ENCODE data around the gene IMPA2.
"Not testable (repeated sequence)": the region's sequence is repeated elsewhere in the genome, so short reads cannot be mapped to it uniquely, and the experiment has no call there.

The IMPA2 gene

DNA sequence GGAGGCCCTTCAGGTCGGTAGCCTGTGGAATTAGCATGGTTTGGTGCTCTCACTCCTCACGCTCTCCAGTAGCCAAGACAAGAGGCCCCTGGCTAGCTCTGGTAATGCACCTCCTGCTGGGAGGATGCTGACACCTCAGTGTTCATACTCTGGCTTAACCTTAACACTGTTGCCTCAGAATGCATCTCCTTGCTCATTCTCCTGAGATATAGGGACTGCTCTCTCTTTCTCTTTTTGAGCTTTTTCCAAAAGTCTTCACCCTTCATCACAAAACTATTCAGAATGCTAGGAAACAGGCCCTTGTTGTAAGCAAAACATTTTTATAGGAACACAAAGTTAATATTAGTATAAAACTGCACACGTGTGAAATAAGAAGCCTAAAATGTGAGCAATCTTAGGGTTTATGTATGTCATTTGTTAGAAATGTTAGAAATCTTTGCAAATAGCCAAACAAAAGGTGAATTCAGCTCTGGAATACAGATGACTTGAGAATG lies 17.3 kb upstream of the IMPA2 start:
- Histone ChIP-seq H2AFZ (ENCODE audit: low read depth, low read length) (no peak overlapping the region), H3K9ac (ENCODE audit: low read length) (no peak overlapping the region), H3K4me1 (ENCODE audit: low read length) (no peaks in the 10 kb centered on the region), H3K9me3 (ENCODE audit: insufficient read depth, low read length) (no peaks in the 10 kb centered on the region), H3K27me3 (ENCODE audit: low read depth, low read length) (no peaks in the 10 kb centered on the region), H3K4me3 (ENCODE audit: low read length) (no peak overlapping the region), H3K27ac (ENCODE audit: low read length) (no peak overlapping the region), H4K20me1 (ENCODE audit: insufficient read depth, low read length) (no peaks in the 10 kb centered on the region), H3K4me2 (ENCODE audit: low read length) (no peak overlapping the region), H3K36me3 (replicated peaks; ENCODE audit: low read depth, low read length) (no peaks in the 10 kb centered on the region), H3K79me2 (ENCODE audit: low read length) (no peaks in the 10 kb centered on the region)
- TF ChIP-seq CTCF (IDR thresholded peaks at IDR 0.05; ENCODE audit: low read depth, low read length) (no peak), EZH2phosphoT487 (IDR thresholded peaks at IDR 0.05; ENCODE audit: low read depth) (no peak)

DNA sequence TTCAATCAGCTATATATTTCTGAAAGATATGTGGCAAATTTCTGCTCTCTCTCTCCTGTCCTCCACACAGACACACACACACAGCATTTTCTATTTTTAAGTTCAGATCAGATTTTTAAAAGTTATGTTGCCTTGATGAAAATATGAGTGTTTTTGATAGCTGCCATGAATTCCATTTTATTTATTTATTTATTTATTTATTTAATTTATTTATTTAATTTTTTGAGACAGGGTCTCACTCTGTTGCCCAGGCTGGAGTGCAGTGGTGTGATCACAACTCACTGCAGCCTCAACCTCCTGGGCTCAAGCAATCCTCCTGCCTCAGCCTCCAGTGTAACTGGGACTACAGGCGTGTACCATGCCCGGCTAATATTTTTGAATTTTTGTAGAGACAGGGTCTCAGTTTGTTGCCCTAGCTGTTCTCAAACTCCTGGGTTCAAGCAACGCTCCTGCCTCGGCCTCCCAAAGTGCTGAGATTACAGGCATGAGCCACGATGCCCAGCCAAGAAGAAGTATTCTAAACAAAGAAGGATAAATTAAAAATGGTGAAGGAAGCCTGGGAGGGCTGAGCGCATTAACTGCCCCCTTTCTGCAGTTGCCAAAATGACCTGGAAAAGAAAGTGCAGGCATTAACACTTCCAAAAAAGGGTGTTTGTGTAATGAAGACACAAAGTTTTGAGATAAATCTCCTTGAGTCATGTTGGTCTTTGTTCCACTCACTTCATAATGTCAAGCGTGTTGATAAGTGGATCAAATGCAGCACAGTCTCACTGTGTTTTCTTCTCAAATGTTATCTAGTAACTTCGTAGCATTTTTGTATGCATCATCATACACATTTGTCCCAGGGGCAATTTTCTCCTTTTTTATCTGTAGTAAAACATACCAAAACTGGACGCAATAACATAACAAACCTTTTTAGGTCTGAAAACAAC lies 11.1 kb upstream of the IMPA2 start:
- Histone ChIP-seq H3K27ac (ENCODE audit: low read length) (no peak overlapping the region), H3K4me2 (ENCODE audit: low read length) (no peak overlapping the region)
- no peak for TF ChIP-seq CTCF (IDR thresholded peaks at IDR 0.05; ENCODE audit: low read depth, low read length)
- no peak for TF ChIP-seq EZH2phosphoT487 (IDR thresholded peaks at IDR 0.05; ENCODE audit: low read depth)

DNA sequence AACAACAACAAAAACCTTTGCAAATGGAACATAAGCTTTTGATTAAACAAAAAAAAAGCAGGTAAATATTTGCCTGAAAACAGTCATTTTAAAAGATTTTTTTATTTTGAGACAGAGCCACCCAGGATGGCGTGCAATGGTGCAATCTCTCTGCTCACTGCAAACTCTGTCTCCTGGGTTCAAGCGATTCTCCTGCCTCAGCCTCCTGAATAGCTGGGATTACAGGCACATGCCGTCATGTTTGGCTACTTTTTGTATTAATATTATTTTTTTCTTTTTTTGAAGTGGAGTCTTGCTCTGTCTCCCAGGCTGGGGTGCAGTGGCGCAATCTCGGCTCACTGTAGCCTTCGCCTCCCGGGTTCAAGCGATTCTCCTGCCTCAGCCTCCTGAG lies 10.5 kb upstream of the IMPA2 start:
- H3K9ac ChIP-seq (ENCODE audit: low read length); H3K27ac ChIP-seq (ENCODE audit: low read length); H4K20me1 ChIP-seq (ENCODE audit: insufficient read depth, low read length); H3K27me3 ChIP-seq (ENCODE audit: low read depth, low read length); H3K36me3 ChIP-seq (replicated peaks; ENCODE audit: low read depth, low read length); H3K4me2 ChIP-seq (ENCODE audit: low read length); H3K4me3 ChIP-seq (ENCODE audit: low read length); H3K4me1 ChIP-seq (ENCODE audit: low read length); H2AFZ ChIP-seq (ENCODE audit: low read depth, low read length); H3K79me2 ChIP-seq (ENCODE audit: low read length); H3K9me3 ChIP-seq (ENCODE audit: insufficient read depth, low read length): not testable (repeated sequence)

More for the DNA sequence above, 11.1 kb upstream of the IMPA2 start:
- no peaks in the 10 kb centered on the region for H3K36me3 ChIP-seq (replicated peaks; ENCODE audit: low read depth, low read length)
- no peaks in the 10 kb centered on the region for H3K4me1 ChIP-seq (ENCODE audit: low read length)
- H4K20me1 ChIP-seq (ENCODE audit: insufficient read depth, low read length) = no peaks in the 10 kb centered on the region
- no peak overlapping the region for H3K4me3 ChIP-seq (ENCODE audit: low read length)
- H3K79me2 ChIP-seq (ENCODE audit: low read length) = no peaks in the 10 kb centered on the region
- no peaks in the 10 kb centered on the region for H3K27me3 ChIP-seq (ENCODE audit: low read depth, low read length)
- H3K9me3 ChIP-seq (ENCODE audit: insufficient read depth, low read length) = no peaks in the 10 kb centered on the region
- no peak overlapping the region for H3K9ac ChIP-seq (ENCODE audit: low read length)
- no peak overlapping the region for H2AFZ ChIP-seq (ENCODE audit: low read depth, low read length)

- H3K27ac ChIP-seq (ENCODE audit: low read length) = no peak overlapping the region
- H2AFZ ChIP-seq (ENCODE audit: low read depth, low read length) = no peak overlapping the region
- no peaks in the 10 kb centered on the region for H3K79me2 ChIP-seq (ENCODE audit: low read length)
- H3K4me3 ChIP-seq (ENCODE audit: low read length) = no peak overlapping the region
- no peaks in the 10 kb centered on the region for H3K36me3 ChIP-seq (replicated peaks; ENCODE audit: low read depth, low read length)
- no peaks in the 10 kb centered on the region for H4K20me1 ChIP-seq (ENCODE audit: insufficient read depth, low read length)
- H3K27me3 ChIP-seq (ENCODE audit: low read depth, low read length) = no peaks in the 10 kb centered on the region
- H3K4me2 ChIP-seq (ENCODE audit: low read length) = no peak overlapping the region
- H3K9ac ChIP-seq (ENCODE audit: low read length) = no peak overlapping the region
- no peak for TF ChIP-seq EZH2phosphoT487 (IDR thresholded peaks at IDR 0.05; ENCODE audit: low read depth)
- no peak for TF ChIP-seq CTCF (IDR thresholded peaks at IDR 0.05; ENCODE audit: low read depth, low read length)
- no peaks in the 10 kb centered on the region for H3K4me1 ChIP-seq (ENCODE audit: low read length)
- no peaks in the 10 kb centered on the region for H3K9me3 ChIP-seq (ENCODE audit: insufficient read depth, low read length)
These were observed 8.7 kb upstream of the IMPA2 start for GRCh38 chr18:11972371-11973174.

All from OCI-LY3 (cell line).